ENCODE data around the gene ATP6V1B1.
A peak's percentile ranks its signal among the peaks of the same experiment; 100 is the strongest.

Gene ATP6V1B1

DNA sequence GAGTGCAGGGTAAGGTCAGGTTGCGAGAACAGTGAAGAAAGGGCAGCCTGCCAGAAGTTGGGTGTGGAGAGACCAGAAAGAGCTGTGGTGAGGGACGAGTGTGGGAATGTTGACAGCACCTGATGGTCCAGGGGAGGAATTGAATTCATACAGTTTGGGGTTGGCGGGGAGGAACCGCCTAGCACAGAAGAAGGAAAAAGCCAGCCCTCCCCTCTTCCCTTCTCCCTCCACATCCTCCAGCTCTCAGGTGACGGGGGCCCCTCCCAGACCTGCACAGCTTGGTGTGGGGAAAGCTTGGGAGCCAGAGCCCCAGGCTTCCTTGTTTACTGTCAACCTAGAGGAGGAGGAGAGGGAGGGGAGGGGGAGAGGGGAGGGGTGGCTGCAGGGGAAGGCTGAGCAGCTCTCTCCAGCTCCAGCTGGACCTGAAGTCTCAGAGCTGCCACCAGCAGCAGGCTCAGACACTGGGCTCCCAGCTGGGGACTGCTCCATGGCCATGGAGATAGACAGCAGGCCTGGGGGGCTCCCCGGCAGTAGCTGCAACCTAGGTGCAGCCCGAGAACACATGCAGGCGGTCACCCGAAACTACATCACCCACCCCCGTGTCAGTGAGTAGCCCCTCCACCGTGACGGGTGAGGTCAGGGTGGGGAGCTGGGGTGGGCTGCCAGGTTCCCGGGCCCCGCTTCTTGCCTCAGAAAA lies at the start of gene ATP6V1B1:
Gene ATP6V1B1, plus strand, starts transcription at position 433 of the 697 bp plus-strand sequence. Its CDS starts 55 bp downstream, at position 488.
- Histone ChIP-seq H3K4me1 (ENCODE audit: control insufficient read depth, insufficient read depth, low read length) (peaks cover 28% of the 10 kb centered on the region), H3K27ac (ENCODE audit: low read depth, low read length) (no peak within 1 kb of the TSS), H3K36me3 (ENCODE audit: control insufficient read depth, insufficient read depth, low read length) (no peaks in the 10 kb centered on the region), H3K4me3 (ENCODE audit: low read depth, low read length) (no peak within 1 kb of the TSS), H3K9me3 (ENCODE audit: control insufficient read depth, insufficient read depth, low read length) (no peaks in the 10 kb centered on the region), H3K9ac (ENCODE audit: low read depth, low read length) (no peak within 1 kb of the TSS), H3K27me3 (ENCODE audit: control insufficient read depth, insufficient read depth, low read length) (peaks cover 55% of the 10 kb centered on the region)

- Histone ChIP-seq H3K9me3 (ENCODE audit: control insufficient read depth, insufficient read depth, low read length) (no peaks in the 10 kb centered on the region), H3K27me3 (ENCODE audit: control insufficient read depth, insufficient read depth, low read length) (peaks cover 98% of the 10 kb centered on the region), H3K4me3 (ENCODE audit: low read depth, low read length) (no peak overlapping the region)
Measured at GRCh38 chr2:70886541-70886987, 49.1 kb upstream of the ATP6V1B1 start.

GRCh38 chr2:70887208-70887549 lies 48.5 kb upstream of the ATP6V1B1 start:
- Histone ChIP-seq H3K9me3 (ENCODE audit: control insufficient read depth, insufficient read depth, low read length) (no peaks in the 10 kb centered on the region), H3K36me3 (ENCODE audit: control insufficient read depth, insufficient read depth, low read length) (no peaks in the 10 kb centered on the region), H3K27ac (ENCODE audit: low read depth, low read length) (no peak overlapping the region), H3K4me1 (ENCODE audit: control insufficient read depth, insufficient read depth, low read length) (peaks cover 17% of the 10 kb centered on the region), H3K27me3 (ENCODE audit: control insufficient read depth, insufficient read depth, low read length) (peaks cover 100% of the 10 kb centered on the region), H3K4me3 (ENCODE audit: low read depth, low read length) (peak overlapping the region; percentile 71), H3K9ac (ENCODE audit: low read depth, low read length) (no peak overlapping the region)

More at GRCh38 chr2:70886541-70886987, 49.1 kb upstream of the ATP6V1B1 start:
- Histone ChIP-seq H3K4me1 (ENCODE audit: control insufficient read depth, insufficient read depth, low read length) (peaks cover 17% of the 10 kb centered on the region), H3K27ac (ENCODE audit: low read depth, low read length) (no peak overlapping the region), H3K36me3 (ENCODE audit: control insufficient read depth, insufficient read depth, low read length) (no peaks in the 10 kb centered on the region), H3K9ac (ENCODE audit: low read depth, low read length) (no peak overlapping the region)

- H3K9ac ChIP-seq (ENCODE audit: low read depth, low read length), result no peak overlapping the region
- no peaks in the 10 kb centered on the region for H3K9me3 ChIP-seq (ENCODE audit: control insufficient read depth, insufficient read depth, low read length)
- H3K36me3 ChIP-seq (ENCODE audit: control insufficient read depth, insufficient read depth, low read length), result no peaks in the 10 kb centered on the region
- peaks cover 100% of the 10 kb centered on the region for H3K27me3 ChIP-seq (ENCODE audit: control insufficient read depth, insufficient read depth, low read length)
- no peak overlapping the region for H3K27ac ChIP-seq (ENCODE audit: low read depth, low read length)
- H3K4me3 ChIP-seq (ENCODE audit: low read depth, low read length), result peak overlapping the region; percentile 71
- H3K4me1 ChIP-seq (ENCODE audit: control insufficient read depth, insufficient read depth, low read length), result peaks cover 17% of the 10 kb centered on the region
Measured at GRCh38 chr2:70887550-70888246, 48.0 kb upstream of the ATP6V1B1 start.

DNA sequence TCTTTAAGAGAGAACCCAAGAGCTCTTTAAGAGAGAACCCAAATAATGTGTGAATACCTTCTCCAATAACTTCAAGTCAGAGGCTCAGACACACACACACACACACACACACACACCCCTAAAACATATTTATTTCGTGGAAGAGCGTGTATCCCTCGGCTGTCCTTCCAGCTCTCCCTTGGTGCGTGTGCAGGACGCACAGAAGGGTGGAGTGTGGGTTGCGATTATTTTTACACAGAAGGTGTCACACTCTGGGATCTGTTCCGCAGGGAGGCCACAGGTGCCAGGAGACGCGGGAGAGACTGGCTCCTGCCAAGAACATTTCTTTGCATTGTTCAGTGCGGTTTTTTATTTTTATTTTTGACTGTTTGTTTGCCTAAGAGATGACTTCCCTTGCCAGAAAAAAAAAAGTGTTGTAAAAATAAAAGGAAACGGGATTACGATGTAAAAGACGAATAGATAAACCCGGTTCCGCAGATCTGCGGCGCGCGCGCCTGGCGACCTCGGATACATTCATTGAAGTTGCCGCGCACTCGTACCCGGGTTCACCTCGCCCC lies 47.3 kb upstream of the ATP6V1B1 start:
- Histone ChIP-seq H3K27me3 (ENCODE audit: control insufficient read depth, insufficient read depth, low read length) (peaks cover 100% of the 10 kb centered on the region), H3K27ac (ENCODE audit: low read depth, low read length) (no peak overlapping the region), H3K4me1 (ENCODE audit: control insufficient read depth, insufficient read depth, low read length) (peaks cover 17% of the 10 kb centered on the region), H3K4me3 (ENCODE audit: low read depth, low read length) (peak overlapping the region; percentile 47), H3K9me3 (ENCODE audit: control insufficient read depth, insufficient read depth, low read length) (no peaks in the 10 kb centered on the region), H3K36me3 (ENCODE audit: control insufficient read depth, insufficient read depth, low read length) (no peaks in the 10 kb centered on the region), H3K9ac (ENCODE audit: low read depth, low read length) (no peak overlapping the region)

- Histone ChIP-seq H3K27me3 (ENCODE audit: control insufficient read depth, insufficient read depth, low read length) (peaks cover 100% of the 10 kb centered on the region), H3K27ac (ENCODE audit: low read depth, low read length) (no peak overlapping the region), H3K9me3 (ENCODE audit: control insufficient read depth, insufficient read depth, low read length) (no peaks in the 10 kb centered on the region), H3K36me3 (ENCODE audit: control insufficient read depth, insufficient read depth, low read length) (no peaks in the 10 kb centered on the region), H3K9ac (ENCODE audit: low read depth, low read length) (no peak overlapping the region), H3K4me1 (ENCODE audit: control insufficient read depth, insufficient read depth, low read length) (peaks cover 17% of the 10 kb centered on the region), H3K4me3 (ENCODE audit: low read depth, low read length) (peak overlapping the region; percentile 47)
Measured at GRCh38 chr2:70888923-70889715, 46.6 kb upstream of the ATP6V1B1 start.

- Histone ChIP-seq H3K36me3 (ENCODE audit: control insufficient read depth, insufficient read depth, low read length) (no peaks in the 10 kb centered on the region), H3K9ac (ENCODE audit: low read depth, low read length) (no peak overlapping the region), H3K27me3 (ENCODE audit: control insufficient read depth, insufficient read depth, low read length) (peaks cover 100% of the 10 kb centered on the region), H3K4me3 (ENCODE audit: low read depth, low read length) (no peak overlapping the region), H3K4me1 (ENCODE audit: control insufficient read depth, insufficient read depth, low read length) (peaks cover 17% of the 10 kb centered on the region), H3K27ac (ENCODE audit: low read depth, low read length) (no peak overlapping the region), H3K9me3 (ENCODE audit: control insufficient read depth, insufficient read depth, low read length) (no peaks in the 10 kb centered on the region)
Measured at GRCh38 chr2:70889716-70890037, 46.0 kb upstream of the ATP6V1B1 start.

- H3K27ac ChIP-seq (ENCODE audit: low read depth, low read length), result no peak overlapping the region
- no peaks in the 10 kb centered on the region for H3K36me3 ChIP-seq (ENCODE audit: control insufficient read depth, insufficient read depth, low read length)
- no peaks in the 10 kb centered on the region for H3K9me3 ChIP-seq (ENCODE audit: control insufficient read depth, insufficient read depth, low read length)
- H3K27me3 ChIP-seq (ENCODE audit: control insufficient read depth, insufficient read depth, low read length), result peaks cover 100% of the 10 kb centered on the region
- peaks cover 17% of the 10 kb centered on the region for H3K4me1 ChIP-seq (ENCODE audit: control insufficient read depth, insufficient read depth, low read length)
- H3K9ac ChIP-seq (ENCODE audit: low read depth, low read length), result no peak overlapping the region
- no peak overlapping the region for H3K4me3 ChIP-seq (ENCODE audit: low read depth, low read length)
Measured at GRCh38 chr2:70890469-70891065, 45.1 kb upstream of the ATP6V1B1 start.

DNA sequence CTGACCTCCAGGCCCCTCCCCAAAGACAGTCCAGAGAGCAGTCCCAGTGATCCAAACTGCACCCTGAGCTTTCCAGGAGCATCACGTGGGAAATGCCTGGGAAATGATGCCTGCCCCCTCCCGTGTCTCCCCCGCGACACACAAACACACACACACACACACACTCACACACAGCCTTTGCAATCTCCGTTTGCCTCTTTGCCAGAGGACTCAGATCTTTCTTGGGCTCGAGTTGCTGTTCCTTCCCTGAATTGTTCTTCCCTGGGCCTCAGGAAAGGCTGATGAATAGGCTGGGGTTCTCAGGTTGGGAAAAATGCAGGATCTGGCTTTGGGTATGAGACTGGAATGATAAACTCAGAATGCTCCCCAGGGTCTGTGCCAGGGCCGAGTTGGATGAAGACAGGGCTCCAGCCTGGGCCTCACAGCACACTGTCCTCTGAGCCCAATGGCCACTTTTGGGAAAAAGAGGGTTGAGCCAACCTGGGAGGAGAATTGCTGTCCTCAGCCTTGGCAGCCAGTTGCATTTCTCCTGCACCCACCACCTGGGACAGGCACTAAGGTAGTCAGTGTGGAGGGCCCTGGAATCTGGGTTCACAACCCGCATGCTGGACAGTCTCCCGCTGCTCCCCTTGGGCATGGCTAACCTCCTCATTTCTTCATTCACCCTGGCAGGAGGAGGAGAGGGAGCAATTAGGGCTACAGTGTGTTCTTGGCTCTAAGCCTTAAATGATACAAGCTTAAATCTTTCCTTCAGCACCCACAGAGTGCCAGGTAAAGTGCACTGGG lies 43.9 kb upstream of the ATP6V1B1 start:
- Histone ChIP-seq H3K4me1 (ENCODE audit: control insufficient read depth, insufficient read depth, low read length) (peaks cover 19% of the 10 kb centered on the region), H3K36me3 (ENCODE audit: control insufficient read depth, insufficient read depth, low read length) (no peaks in the 10 kb centered on the region), H3K27ac (ENCODE audit: low read depth, low read length) (no peak overlapping the region), H3K9ac (ENCODE audit: low read depth, low read length) (no peak overlapping the region), H3K27me3 (ENCODE audit: control insufficient read depth, insufficient read depth, low read length) (peaks cover 100% of the 10 kb centered on the region), H3K4me3 (ENCODE audit: low read depth, low read length) (no peak overlapping the region), H3K9me3 (ENCODE audit: control insufficient read depth, insufficient read depth, low read length) (no peaks in the 10 kb centered on the region)

DNA sequence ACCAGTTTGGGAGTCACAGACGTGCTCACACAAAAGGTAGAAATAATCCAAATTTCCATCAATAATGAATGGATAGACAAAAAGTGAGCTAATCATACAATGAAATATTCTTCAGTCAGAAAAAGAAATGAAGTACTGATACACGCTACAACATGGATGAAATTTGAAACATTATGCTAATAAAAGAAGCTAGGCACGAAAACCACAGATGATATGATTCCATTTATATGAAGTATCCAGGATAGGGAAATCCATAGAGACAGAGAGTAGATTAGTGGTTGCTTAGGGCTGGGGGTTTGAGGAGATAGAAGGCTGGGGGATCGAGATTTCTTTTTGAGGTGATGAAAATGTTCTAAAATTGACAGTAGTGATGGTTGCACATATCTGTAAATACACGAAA lies 43.0 kb upstream of the ATP6V1B1 start:
- Histone ChIP-seq H3K27me3 (ENCODE audit: control insufficient read depth, insufficient read depth, low read length) (peaks cover 100% of the 10 kb centered on the region), H3K9me3 (ENCODE audit: control insufficient read depth, insufficient read depth, low read length) (no peaks in the 10 kb centered on the region), H3K4me1 (ENCODE audit: control insufficient read depth, insufficient read depth, low read length) (peaks cover 16% of the 10 kb centered on the region), H3K36me3 (ENCODE audit: control insufficient read depth, insufficient read depth, low read length) (no peaks in the 10 kb centered on the region), H3K27ac (ENCODE audit: low read depth, low read length) (no peak overlapping the region), H3K4me3 (ENCODE audit: low read depth, low read length) (no peak overlapping the region), H3K9ac (ENCODE audit: low read depth, low read length) (no peak overlapping the region)

Measured in HUES48 (cell line).